ENCODE results near the gene TEX14. TPM values are rescaled to one million over a fixed set of nuclear protein-coding genes. Genes with fewer than 3 reads are reported as not detected.

The TEX14 gene
- total RNA-seq, 1 experiment from 2014 or later, result 0.31 TPM

- Histone ChIP-seq H3K27me3 (ENCODE audit: insufficient read depth, low read length) (no peaks in the 10 kb centered on the region), H3K56ac (ENCODE audit: insufficient read length, low read depth, low read length) (no peak overlapping the region), H4K5ac (ENCODE audit: insufficient read length, low read depth, low read length) (no peak overlapping the region), H2BK15ac (ENCODE audit: low read depth, low read length) (no peak overlapping the region), H4K8ac (replicated peaks; ENCODE audit: insufficient read length, low read depth, low read length) (no peak overlapping the region), H4K91ac (ENCODE audit: insufficient read length, low read depth, low read length) (no peak overlapping the region), H2AFZ (ENCODE audit: low read length) (no peak overlapping the region), H3K14ac (ENCODE audit: insufficient read depth, low read length) (no peak overlapping the region), H3K9me3 (ENCODE audit: control insufficient read depth, low read depth, low read length) (no peaks in the 10 kb centered on the region), H2AK5ac (ENCODE audit: insufficient read length, low read length) (no peak overlapping the region), H4K20me1 (ENCODE audit: control insufficient read depth, insufficient read depth, insufficient read length) (no peaks in the 10 kb centered on the region), H3K23me2 (ENCODE audit: insufficient read length, low read depth, low read length, poor library complexity, severe bottlenecking) (peaks cover 5% of the 10 kb centered on the region), H2BK120ac (ENCODE audit: low read depth, low read length, poor library complexity, severe bottlenecking) (no peak overlapping the region), H2BK12ac (ENCODE audit: insufficient read length, low read depth, low read length) (no peak overlapping the region), H3K27ac (ENCODE audit: insufficient read length, low read depth, low read length) (no peak overlapping the region), H3K4me2 (ENCODE audit: insufficient read depth, insufficient read length, low read length) (peak overlapping the region; percentile 88), H3K4me1 (ENCODE audit: insufficient read depth, low read length) (0 out of 2 replicates have a peak, but pooled peaks cover 2% of the 10 kb centered on the region), H3K79me2 (ENCODE audit: insufficient read depth, low read length) (no peaks in the 10 kb centered on the region), H2BK20ac (ENCODE audit: low read depth, low read length, poor library complexity, severe bottlenecking) (no peak overlapping the region), H3K4ac (ENCODE audit: low read depth, low read length) (no peak overlapping the region), H3T11ph (ENCODE audit: low read length) (no peak overlapping the region), H3K18ac (ENCODE audit: insufficient read length, low read depth, low read length) (no peak overlapping the region), H3K9ac (ENCODE audit: extremely low read depth, insufficient read length, low read length) (no peak overlapping the region), H3K23ac (ENCODE audit: insufficient read length, low read depth, low read length) (no peak overlapping the region), H2BK5ac (ENCODE audit: insufficient read length, low read length) (no peak overlapping the region), H3K79me1 (ENCODE audit: insufficient read depth, low read depth, low read length, poor library complexity, severe bottlenecking) (no peaks in the 10 kb centered on the region)
- no peak for DNase-seq
- WGBS (ENCODE audit: extremely low coverage, insufficient read length, low lambda C conversion rate), result no CpG with 5 or more reads among the region's 3 CpGs
- peak overlapping the region; percentile 67 to 83 for H3K4me3 Mint-ChIP-seq
- no peak overlapping the region for H3K27ac Mint-ChIP-seq
- peaks cover 56% of the 10 kb centered on the region for H3K27me3 Mint-ChIP-seq (ENCODE audit: low read depth)
- TF ChIP-seq, protein P1, sequence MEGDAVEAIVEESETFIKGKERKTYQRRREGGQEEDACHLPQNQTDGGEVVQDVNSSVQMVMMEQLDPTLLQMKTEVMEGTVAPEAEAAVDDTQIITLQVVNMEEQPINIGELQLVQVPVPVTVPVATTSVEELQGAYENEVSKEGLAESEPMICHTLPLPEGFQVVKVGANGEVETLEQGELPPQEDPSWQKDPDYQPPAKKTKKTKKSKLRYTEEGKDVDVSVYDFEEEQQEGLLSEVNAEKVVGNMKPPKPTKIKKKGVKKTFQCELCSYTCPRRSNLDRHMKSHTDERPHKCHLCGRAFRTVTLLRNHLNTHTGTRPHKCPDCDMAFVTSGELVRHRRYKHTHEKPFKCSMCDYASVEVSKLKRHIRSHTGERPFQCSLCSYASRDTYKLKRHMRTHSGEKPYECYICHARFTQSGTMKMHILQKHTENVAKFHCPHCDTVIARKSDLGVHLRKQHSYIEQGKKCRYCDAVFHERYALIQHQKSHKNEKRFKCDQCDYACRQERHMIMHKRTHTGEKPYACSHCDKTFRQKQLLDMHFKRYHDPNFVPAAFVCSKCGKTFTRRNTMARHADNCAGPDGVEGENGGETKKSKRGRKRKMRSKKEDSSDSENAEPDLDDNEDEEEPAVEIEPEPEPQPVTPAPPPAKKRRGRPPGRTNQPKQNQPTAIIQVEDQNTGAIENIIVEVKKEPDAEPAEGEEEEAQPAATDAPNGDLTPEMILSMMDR (conservative IDR thresholded peaks at IDR 0.05), result no peak
- no peaks in the 10 kb centered on the region for H3K9me3 Mint-ChIP-seq
- no peaks in the 10 kb centered on the region for H3K36me3 Mint-ChIP-seq (ENCODE audit: insufficient read depth in 1 of 3, low read depth in 3 of 3)
- H3K4me1 Mint-ChIP-seq, result peaks cover 29 to 54% of the 10 kb centered on the region in 2 experiments
Measured at GRCh38 chr17:58531122-58531521, 160.7 kb downstream of the TEX14 start.
